H9 (cell line): ENCODE data around the gene PPARGC1A. TPM values are rescaled to one million over a fixed set of nuclear protein-coding genes. Genes with fewer than 3 reads are reported as not detected.
A peak's percentile ranks its signal among the peaks of the same experiment; 100 is the strongest.

Experiments
- DNase-seq: peaks from one replicate; pipeline ENCODE4 v3.0.0-alpha.2; 2017
- H2AFZ ChIP-seq: one replicate; pipeline ENCODE4 v1.6.1; 2013; ENCODE audit warnings: mild to moderate bottlenecking, low read length, control low read depth, moderate library complexity
- H2AK5ac ChIP-seq: 2 replicates; pipeline ENCODE4 v1.6.1; 2013; ENCODE audit warnings: low read length, control low read depth, mixed read lengths; ENCODE audit not compliant: insufficient read length
- H2BK120ac ChIP-seq: one replicate; pipeline ENCODE4 v1.6.1; 2013; ENCODE audit warnings: low read depth, mild to moderate bottlenecking, low read length, control low read depth, inconsistent platforms; ENCODE audit not compliant: poor library complexity, severe bottlenecking
- H2BK12ac ChIP-seq: 2 replicates; pipeline ENCODE4 v1.6.1; 2013; ENCODE audit warnings: low read length, control low read depth, mixed read lengths, low read depth; ENCODE audit not compliant: insufficient read length
- H2BK15ac ChIP-seq: 2 replicates; pipeline ENCODE4 v1.6.1; 2013; ENCODE audit warnings: low read depth, low read length, control low read depth
- H2BK20ac ChIP-seq: one replicate; pipeline ENCODE4 v1.6.1; 2013; ENCODE audit warnings: low read depth, mild to moderate bottlenecking, low read length, control low read depth, inconsistent platforms; ENCODE audit not compliant: poor library complexity, severe bottlenecking
- H2BK5ac ChIP-seq: 2 replicates; pipeline ENCODE4 v1.6.1; 2013; ENCODE audit warnings: low read length, control low read depth, mixed read lengths; ENCODE audit not compliant: insufficient read length
- H3K14ac ChIP-seq: 2 replicates; pipeline ENCODE4 v1.6.1; 2013; ENCODE audit warnings: low read length, control low read depth; ENCODE audit not compliant: insufficient read depth
- H3K18ac ChIP-seq: 2 replicates; pipeline ENCODE4 v1.6.1; 2013; ENCODE audit warnings: low read depth, mild to moderate bottlenecking, mixed read lengths, low read length, control low read depth; ENCODE audit not compliant: insufficient read length
- H3K23ac ChIP-seq: 2 replicates; pipeline ENCODE4 v1.6.1; 2013; ENCODE audit warnings: low read length, control low read depth, mixed read lengths, low read depth; ENCODE audit not compliant: insufficient read length
- H3K23me2 ChIP-seq: 2 replicates; pipeline ENCODE4 v1.6.1; 2013; ENCODE audit warnings: low read depth, mild to moderate bottlenecking, mixed read lengths, low read length, control low read depth; ENCODE audit not compliant: insufficient read length, poor library complexity, severe bottlenecking
- H3K27ac ChIP-seq: 2 replicates; pipeline ENCODE4 v1.5.1; 2013; ENCODE audit warnings: low read length, control low read depth, mixed read lengths, low read depth; ENCODE audit not compliant: insufficient read length
- H3K27me3 ChIP-seq: 2 replicates; pipeline ENCODE4 v1.6.1; 2013; ENCODE audit warnings: low read length, control low read depth, inconsistent platforms; ENCODE audit not compliant: insufficient read depth
- H3K4ac ChIP-seq: 2 replicates; pipeline ENCODE4 v1.6.1; 2013; ENCODE audit warnings: low read depth, mild to moderate bottlenecking, control low read depth, inconsistent platforms, low read length, moderate library complexity
- H3K4me1 ChIP-seq: 2 replicates; pipeline ENCODE4 v1.6.1; 2013; ENCODE audit warnings: low read length, control low read depth, inconsistent platforms; ENCODE audit not compliant: insufficient read depth
- H3K4me2 ChIP-seq: 2 replicates; pipeline ENCODE4 v1.6.1; 2013; ENCODE audit warnings: low read length, control low read depth, mixed read lengths; ENCODE audit not compliant: insufficient read length, insufficient read depth
- H3K56ac ChIP-seq: 2 replicates; pipeline ENCODE4 v1.6.1; 2013; ENCODE audit warnings: low read depth, mild to moderate bottlenecking, mixed read lengths, low read length, control low read depth; ENCODE audit not compliant: insufficient read length
- H3K79me1 ChIP-seq: 2 replicates; pipeline ENCODE4 v1.6.1; 2013; ENCODE audit warnings: low read depth, mild to moderate bottlenecking, moderate library complexity, low read length, control low read depth, inconsistent platforms; ENCODE audit not compliant: insufficient read depth, poor library complexity, severe bottlenecking
- H3K79me2 ChIP-seq: 2 replicates; pipeline ENCODE4 v1.6.1; 2013; ENCODE audit warnings: low read length, control low read depth, inconsistent platforms; ENCODE audit not compliant: insufficient read depth
- H3K9ac ChIP-seq: 2 replicates; pipeline ENCODE4 v1.6.1; 2013; ENCODE audit warnings: low read length, control low read depth, mixed read lengths; ENCODE audit not compliant: insufficient read length; ENCODE audit errors: extremely low read depth
- H3K9me3 ChIP-seq: one replicate; pipeline ENCODE4 v1.6.1; 2013; ENCODE audit warnings: low read depth, low read length, inconsistent platforms; ENCODE audit not compliant: control insufficient read depth
- H3T11ph ChIP-seq: one replicate; pipeline ENCODE4 v1.6.1; 2013; ENCODE audit warnings: mild to moderate bottlenecking, low read length, control low read depth, inconsistent platforms
- H4K20me1 ChIP-seq: one replicate; pipeline ENCODE4 v1.6.1; 2013; ENCODE audit not compliant: control insufficient read depth, insufficient read length, insufficient read depth
- H4K5ac ChIP-seq: 2 replicates; pipeline ENCODE4 v1.6.1; 2013; ENCODE audit warnings: low read depth, mild to moderate bottlenecking, mixed read lengths, low read length, control low read depth; ENCODE audit not compliant: insufficient read length
- H4K8ac ChIP-seq: replicated peaks from 2 replicates; pipeline ENCODE4 v1.6.1; 2013; ENCODE audit warnings: low read length, control low read depth, mixed read lengths, low read depth; ENCODE audit not compliant: insufficient read length
- H4K91ac ChIP-seq: 2 replicates; pipeline ENCODE4 v1.6.1; 2013; ENCODE audit warnings: low read depth, mild to moderate bottlenecking, moderate library complexity, mixed read lengths, low read length, control low read depth; ENCODE audit not compliant: insufficient read length
- H3K27ac Mint-ChIP-seq, 3 experiments: 2 replicates in 2 of 3; 3 replicates in 1 of 3; pipeline ENCODE4 v1.8.0; 2020 to 2021; ENCODE audit warnings: mixed read lengths in 3 of 3, mild to moderate bottlenecking in 1 of 3, moderate library complexity in 1 of 3
- H3K27me3 Mint-ChIP-seq: 2 replicates; pipeline ENCODE4 v1.8.0; 2021; ENCODE audit warnings: low read depth, mild to moderate bottlenecking, moderate library complexity, mixed read lengths
- H3K36me3 Mint-ChIP-seq, 3 experiments: 2 replicates in 2 of 3; 3 replicates in 1 of 3; pipeline ENCODE4 v1.8.0; 2020 to 2021; ENCODE audit warnings: low read depth in 3 of 3, mixed read lengths in 3 of 3; ENCODE audit not compliant: insufficient read depth in 1 of 3
- H3K4me1 Mint-ChIP-seq, 2 experiments: 2 replicates each; pipeline ENCODE4 v1.8.0; 2020; ENCODE audit warnings: mixed read lengths in 2 of 2
- H3K4me3 Mint-ChIP-seq, 2 experiments: 2 replicates in 1 of 2; 3 replicates in 1 of 2; pipeline ENCODE4 v1.8.0; 2020 to 2021; ENCODE audit warnings: mild to moderate bottlenecking in 2 of 2, mixed read lengths in 2 of 2, moderate library complexity in 1 of 2
- H3K9me3 Mint-ChIP-seq, 2 experiments: 2 replicates in 1 of 2; 3 replicates in 1 of 2; pipeline ENCODE4 v1.8.0; 2020; ENCODE audit warnings: mild to moderate bottlenecking in 2 of 2, mixed read lengths in 2 of 2, moderate library complexity in 1 of 2
- WGBS: extraction: QIAGEN DNeasy Blood & Tissue Kit; methylation state at CpG from one replicate; pipeline ENCODE4 v1.1.7; 2013; ENCODE audit warnings: missing lambda C conversion rate, low lambda C conversion rate, mixed read lengths; ENCODE audit not compliant: insufficient read length; ENCODE audit errors: extremely low coverage; 5-methylcytosine and 5-hydroxymethylcytosine counted together
- total RNA-seq: library from RNA; stranded (reverse); gene quantifications from 2 replicates; pipeline ENCODE4 v1.2.1, GENCODE V29; 2021
- TF ChIP-seq, protein P1 (sequence below): fragments of 200-600 bp; sonication (generic); conservative IDR thresholded peaks from 3 replicates; pipeline ENCODE4 v1.8.0; 2021; ENCODE audit warnings: antibody characterized with exemption, mild to moderate bottlenecking

Gene PPARGC1A
- total RNA-seq, 1 experiment from 2014 or later = 1.7 TPM

DNA sequence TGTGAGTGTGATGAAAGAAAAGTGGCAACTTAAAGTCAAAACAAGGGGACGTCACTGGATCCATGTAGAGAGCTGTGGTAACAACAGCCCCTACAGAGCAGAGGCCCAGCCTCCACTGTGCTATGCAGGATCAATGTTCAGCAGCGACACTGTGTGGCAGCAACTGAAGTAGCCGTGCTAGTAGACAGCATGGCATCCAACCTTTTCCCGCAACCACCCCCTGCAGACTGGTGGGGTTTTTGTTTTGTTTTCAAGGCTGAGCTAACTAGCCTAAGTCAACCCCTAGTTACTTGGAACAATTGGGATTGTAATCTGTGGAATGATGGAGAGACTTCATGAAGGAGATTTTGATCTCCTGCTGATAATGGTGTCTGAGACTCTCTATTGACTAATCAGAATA is 44.4 kb upstream of the PPARGC1A start:
- Histone ChIP-seq H3K23me2 (no peaks in the 10 kb centered on the region), H3K79me2 (no peaks in the 10 kb centered on the region), H3K56ac (no peak overlapping the region), H4K8ac (no peak overlapping the region), H4K91ac (no peak overlapping the region), H2BK120ac (no peak overlapping the region), H3K79me1 (no peaks in the 10 kb centered on the region), H2AFZ (no peak overlapping the region), H2AK5ac (no peak overlapping the region), H3K9ac (no peak overlapping the region), H3K4ac (no peak overlapping the region), H3K27ac (no peak overlapping the region), H2BK15ac (no peak overlapping the region), H3K18ac (no peak overlapping the region), H3K27me3 (no peaks in the 10 kb centered on the region), H3K9me3 (no peaks in the 10 kb centered on the region), H3K14ac (no peak overlapping the region), H4K5ac (no peak overlapping the region), H4K20me1 (no peaks in the 10 kb centered on the region), H2BK12ac (no peak overlapping the region), H2BK5ac (no peak overlapping the region), H3K4me1 (peaks cover 22% of the 10 kb centered on the region), H3K4me2 (no peak overlapping the region), H3T11ph (no peak overlapping the region), H2BK20ac (no peak overlapping the region), H3K23ac (no peak overlapping the region)
- H3K27ac Mint-ChIP-seq = peak overlapping the region; percentile 18 to 81 (median 65); a peak in 5 of 7 replicates
- H3K27me3 Mint-ChIP-seq = no peaks in the 10 kb centered on the region
- WGBS = no CpG with 5 or more reads among the region's 4 CpGs
- H3K4me3 Mint-ChIP-seq = peak overlapping the region in 1 of 2 experiments; percentile 33; a peak in 2 of 5 replicates
- DNase-seq = peak; percentile 56
- peaks cover 0 to 2% (median 0%) of the 10 kb centered on the region in 3 experiments; a peak in 3 of 7 replicates for H3K36me3 Mint-ChIP-seq
- TF ChIP-seq, protein P1, sequence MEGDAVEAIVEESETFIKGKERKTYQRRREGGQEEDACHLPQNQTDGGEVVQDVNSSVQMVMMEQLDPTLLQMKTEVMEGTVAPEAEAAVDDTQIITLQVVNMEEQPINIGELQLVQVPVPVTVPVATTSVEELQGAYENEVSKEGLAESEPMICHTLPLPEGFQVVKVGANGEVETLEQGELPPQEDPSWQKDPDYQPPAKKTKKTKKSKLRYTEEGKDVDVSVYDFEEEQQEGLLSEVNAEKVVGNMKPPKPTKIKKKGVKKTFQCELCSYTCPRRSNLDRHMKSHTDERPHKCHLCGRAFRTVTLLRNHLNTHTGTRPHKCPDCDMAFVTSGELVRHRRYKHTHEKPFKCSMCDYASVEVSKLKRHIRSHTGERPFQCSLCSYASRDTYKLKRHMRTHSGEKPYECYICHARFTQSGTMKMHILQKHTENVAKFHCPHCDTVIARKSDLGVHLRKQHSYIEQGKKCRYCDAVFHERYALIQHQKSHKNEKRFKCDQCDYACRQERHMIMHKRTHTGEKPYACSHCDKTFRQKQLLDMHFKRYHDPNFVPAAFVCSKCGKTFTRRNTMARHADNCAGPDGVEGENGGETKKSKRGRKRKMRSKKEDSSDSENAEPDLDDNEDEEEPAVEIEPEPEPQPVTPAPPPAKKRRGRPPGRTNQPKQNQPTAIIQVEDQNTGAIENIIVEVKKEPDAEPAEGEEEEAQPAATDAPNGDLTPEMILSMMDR = peak; percentile 38; the same call in 2 of the 3 replicates
- no peaks in the 10 kb centered on the region; a peak in 1 of 5 replicates for H3K9me3 Mint-ChIP-seq
- H3K4me1 Mint-ChIP-seq = peaks cover 67% of the 10 kb centered on the region in 2 experiments
